Measurements from ENCODE around the gene CERK. TPM values are rescaled to one million over a fixed set of nuclear protein-coding genes. Genes with fewer than 3 reads are reported as not detected.

The CERK gene
- polyA plus RNA-seq, 4 donors, result 50.5 to 58.6 (median 52.7) TPM

DNA sequence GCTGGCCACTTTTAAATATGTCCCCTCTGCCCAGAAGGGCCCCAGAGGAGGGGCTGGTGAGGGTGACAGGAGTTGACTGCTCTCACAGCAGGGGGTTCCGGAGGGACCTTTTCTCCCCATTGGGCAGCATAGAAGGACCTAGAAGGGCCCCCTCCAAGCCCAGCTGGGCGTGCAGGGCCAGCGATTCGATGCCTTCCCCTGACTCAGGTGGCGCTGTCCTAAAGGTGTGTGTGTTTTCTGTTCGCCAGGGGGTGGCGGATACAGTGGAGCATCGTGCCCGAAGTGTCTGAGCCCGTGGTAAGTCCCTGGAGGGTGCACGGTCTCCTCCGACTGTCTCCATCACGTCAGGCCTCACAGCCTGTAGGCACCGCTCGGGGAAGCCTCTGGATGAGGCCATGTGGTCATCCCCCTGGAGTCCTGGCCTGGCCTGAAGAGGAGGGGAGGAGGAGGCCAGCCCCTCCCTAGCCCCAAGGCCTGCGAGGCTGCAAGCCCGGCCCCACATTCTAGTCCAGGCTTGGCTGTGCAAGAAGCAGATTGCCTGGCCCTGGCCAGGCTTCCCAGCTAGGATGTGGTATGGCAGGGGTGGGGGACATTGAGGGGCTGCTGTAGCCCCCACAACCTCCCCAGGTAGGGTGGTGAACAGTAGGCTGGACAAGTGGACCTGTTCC is 71.3 kb downstream of the CERK start:
- no peak for DNase-seq (ENCODE audit: low read depth in 4 of 4, low spot score in 2 of 4)

DNA sequence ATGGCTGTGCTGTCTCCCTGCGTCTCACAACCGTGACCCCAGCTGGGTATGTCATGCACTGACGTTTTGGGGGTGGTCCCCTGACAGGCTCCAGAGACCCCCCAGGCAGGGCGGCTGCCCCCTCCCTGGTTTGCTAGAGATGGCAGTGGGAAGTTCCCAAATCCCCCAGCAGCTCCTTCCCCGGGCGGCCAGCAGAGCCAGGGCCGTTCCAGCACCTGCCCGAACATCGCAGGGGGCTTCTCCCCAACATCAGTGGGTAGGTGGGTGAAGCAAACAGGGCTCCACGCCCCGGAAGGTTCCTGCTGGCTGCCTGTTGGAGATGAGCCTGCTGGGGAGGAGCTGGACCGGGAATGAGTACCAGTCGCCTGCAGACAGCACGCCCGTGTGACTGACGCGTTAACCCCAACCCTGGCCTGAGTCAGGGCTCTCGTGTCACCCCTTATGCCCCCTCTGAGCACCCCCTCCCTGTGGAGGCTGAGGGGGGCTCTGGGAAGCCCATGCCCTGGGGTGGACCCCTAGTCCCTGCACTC is 72.2 kb downstream of the CERK start:
- no peak for DNase-seq (ENCODE audit: low read depth in 4 of 4, low spot score in 2 of 4)

DNA sequence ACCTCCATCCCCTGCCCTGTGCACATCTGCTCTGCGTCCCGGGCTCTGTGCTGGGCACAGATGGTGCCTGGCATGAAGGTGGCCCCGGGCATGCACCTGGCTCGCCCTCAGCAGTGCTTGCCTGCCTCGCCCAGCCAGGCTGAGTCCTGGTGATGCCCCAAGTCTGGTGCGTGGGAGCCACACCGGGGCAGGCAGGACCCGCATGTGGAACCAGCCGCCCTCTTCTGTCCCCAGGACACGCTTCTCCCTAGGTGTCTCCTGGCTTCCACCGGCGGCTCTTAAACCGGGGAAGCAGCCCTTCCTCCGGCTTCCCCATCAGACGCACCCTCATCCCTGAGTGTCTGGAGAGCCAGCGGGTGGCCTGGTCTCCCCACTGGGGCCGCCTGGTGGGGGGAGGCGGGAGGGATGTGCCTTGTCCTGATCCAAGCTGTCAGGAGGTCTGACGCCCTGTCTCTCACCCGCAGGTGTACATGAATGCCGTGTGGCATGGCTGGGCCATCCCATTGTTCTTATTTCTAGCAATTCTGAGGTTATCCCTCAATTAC is 72.8 kb downstream of the CERK start:
- DNase-seq (ENCODE audit: low read depth in 4 of 4, low spot score in 2 of 4), result no peak

DNA sequence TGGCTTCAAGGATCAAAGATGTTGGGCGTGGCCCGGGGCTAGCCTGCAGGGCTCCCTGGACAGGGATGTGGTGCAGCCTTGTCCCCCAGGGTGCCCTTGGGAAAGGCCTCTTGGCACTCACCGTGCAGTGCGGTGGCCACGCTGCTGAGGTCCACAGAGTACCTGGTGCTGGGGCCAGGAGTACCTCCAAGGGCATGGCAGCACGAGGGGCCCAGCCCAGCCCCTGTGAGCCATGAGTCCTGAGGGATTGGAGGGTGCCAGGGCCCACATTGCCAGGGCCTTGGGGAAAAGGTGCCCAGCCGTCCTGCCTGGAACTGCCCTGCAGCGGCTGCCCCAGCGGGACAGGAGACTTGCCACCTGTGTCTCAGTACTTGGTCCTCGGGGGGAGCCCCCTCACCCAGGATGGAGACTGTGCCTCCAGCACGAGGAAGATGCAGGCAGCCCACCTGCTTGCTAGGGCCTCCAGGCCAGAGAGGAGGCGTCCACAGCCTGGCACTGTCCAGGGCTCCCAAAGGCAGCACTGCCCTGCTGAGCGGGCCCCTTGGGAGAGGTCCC is 73.7 kb downstream of the CERK start:
- no peak for DNase-seq (ENCODE audit: low read depth in 4 of 4, low spot score in 2 of 4)

DNA sequence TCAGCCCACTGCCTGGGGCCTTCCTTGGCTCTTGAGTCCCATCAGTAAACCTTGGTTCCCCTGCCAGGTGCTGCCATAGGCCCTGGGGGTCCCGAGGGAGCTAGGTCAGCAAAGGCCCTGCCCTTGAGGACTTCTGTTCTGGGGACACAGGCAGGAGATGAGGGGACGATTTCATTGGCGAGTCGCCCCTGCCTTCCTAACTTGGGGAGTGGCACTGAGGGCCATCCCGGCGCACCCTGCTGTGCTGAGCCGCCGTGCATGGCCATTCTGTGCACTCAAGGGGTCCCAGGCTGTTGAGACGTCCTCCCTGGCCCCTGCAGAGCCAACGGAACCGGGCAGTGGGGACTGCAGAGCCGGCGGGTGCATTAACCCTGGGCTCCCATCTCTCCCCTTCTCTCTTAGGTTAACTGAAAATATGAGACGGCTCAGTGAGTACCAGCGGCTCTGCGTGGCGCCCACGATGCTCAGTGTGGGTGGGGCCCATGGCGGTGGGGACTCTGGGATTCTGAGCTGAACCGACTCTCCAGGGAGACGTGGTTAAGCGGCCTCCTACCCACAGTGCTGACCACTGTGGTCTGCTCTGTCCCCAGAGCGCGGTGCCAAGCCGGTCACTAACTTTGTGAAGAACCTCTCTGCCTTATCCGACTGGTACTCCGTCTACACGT is 74.5 kb downstream of the CERK start:
- no peak for DNase-seq (ENCODE audit: low read depth in 4 of 4, low spot score in 2 of 4)

DNA sequence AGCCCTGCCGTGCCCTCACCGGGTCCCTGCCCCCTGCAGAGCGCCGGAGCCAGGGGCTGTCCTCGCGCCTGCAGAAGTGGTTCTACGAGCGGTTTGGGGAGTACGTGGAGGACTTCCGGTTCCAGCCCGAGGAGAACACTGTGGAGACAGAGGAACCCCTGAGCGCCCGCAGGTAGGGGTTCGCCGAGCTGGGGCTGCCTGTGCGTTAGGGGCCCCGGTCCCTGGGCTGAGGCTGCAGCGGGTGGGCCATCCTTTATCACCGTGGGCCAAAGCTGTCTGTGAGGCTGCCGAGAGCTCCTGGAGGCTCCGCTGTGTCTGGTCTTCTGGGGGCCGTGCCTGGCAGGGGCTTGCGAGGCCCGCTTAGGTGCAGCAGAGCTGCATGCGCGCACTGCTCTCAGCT is 75.1 kb downstream of the CERK start:
- DNase-seq (ENCODE audit: low read depth in 4 of 4, low spot score in 2 of 4), result no peak

DNA sequence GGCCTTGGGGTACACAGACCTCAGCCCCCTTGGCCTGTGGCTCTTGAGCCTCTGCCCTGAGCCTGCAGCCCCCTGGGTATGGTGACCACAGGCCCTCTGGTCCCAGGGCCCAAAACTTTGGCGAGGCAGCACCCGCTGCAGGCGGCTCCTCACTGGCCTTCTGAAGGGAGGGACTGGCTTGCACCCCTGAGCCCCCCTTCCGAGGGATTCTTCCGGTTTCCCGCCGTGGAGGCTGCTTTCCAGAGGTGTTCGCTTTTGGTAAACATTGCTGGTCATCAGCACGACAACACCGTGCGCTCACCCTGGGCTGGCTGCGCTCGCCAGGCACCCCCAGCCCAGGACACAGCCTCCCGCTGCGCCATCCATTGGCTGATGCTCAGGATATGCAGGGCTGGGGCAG is 75.8 kb downstream of the CERK start:
- DNase-seq (ENCODE audit: low read depth in 4 of 4, low spot score in 2 of 4), result no peak

DNA sequence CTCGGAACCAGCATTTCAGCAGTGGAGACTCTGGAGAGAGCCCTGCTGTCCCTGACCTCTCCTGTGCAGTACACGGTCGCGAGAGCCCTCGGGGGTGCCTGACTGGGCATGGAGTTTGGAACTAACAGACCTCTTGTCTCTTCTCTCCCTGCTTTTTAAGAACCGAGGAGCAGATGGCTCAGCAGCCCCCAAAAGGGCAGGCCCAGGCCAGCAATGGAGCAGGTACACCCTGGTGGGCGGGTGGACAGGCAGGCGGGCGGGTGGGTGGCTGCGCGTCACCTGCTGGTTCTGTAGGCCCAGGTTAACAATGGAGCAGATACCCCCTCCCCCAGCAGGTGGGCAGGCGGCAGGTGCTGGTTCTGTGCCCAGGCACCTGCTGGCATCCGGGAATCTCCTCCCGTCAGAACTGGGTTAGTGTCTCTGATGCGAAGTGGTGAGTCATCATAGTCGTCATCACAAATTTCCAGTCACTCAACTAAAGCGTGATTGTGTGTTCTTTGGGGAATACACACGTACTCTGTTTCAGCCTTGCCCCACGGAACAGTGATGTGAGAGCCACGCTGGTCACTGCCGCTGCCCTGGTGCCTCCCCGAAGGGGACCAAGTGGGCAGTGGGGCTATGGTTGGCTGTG is 76.7 kb downstream of the CERK start:
- DNase-seq (ENCODE audit: low read depth in 4 of 4, low spot score in 2 of 4), result no peak

DNA sequence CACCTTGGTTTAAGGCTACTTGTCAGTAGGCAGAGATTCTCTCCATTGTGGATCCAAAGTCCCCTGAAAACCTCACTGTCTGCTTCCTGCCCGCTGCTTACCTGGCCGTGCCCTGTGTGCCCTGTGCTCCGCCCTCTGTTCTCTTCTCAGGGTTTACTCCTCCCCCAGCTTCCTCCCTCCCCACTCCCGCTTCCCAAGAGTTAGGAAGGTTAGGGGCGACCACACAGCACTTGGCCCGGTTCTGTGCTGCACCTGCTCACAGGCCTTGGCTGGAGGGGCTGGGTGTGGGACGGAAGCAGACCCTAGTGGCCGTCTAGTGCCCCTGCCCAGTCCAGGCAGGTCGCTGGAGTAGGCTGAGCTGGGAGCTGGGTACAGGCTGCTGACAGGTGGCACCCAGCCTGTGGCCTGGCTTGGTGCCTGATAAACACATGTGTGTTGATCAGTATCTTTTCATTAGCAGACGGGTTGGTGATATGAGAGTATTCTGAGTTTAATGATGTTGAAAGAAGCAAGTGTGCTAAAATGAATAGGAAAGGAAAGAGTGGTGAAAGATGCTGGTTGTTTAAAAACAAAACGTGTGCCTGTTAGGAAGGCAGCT is 77.3 kb downstream of the CERK start:
- no peak for DNase-seq (ENCODE audit: low read depth in 4 of 4, low spot score in 2 of 4)

DNA sequence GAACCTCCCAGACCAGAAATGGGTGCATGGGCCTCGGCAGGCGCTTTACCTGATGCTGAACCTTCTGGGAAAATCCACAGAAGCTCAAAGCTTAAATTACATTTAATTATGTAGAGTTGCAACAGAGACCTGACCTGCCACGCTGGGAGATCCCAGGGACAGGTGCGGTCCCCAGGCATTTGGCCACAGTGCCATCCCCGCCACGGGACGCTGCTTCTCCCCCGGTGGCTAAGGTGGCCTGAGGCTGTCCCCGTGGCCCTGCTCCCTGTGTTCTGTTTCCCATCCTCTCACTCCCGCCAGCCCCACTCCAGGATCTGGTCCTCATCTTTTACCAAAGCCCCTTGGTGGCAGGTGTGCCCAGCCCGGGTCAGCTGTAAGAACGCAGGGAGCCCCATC is 78.3 kb downstream of the CERK start:
- DNase-seq (ENCODE audit: low read depth in 4 of 4, low spot score in 2 of 4), result no peak

DNA sequence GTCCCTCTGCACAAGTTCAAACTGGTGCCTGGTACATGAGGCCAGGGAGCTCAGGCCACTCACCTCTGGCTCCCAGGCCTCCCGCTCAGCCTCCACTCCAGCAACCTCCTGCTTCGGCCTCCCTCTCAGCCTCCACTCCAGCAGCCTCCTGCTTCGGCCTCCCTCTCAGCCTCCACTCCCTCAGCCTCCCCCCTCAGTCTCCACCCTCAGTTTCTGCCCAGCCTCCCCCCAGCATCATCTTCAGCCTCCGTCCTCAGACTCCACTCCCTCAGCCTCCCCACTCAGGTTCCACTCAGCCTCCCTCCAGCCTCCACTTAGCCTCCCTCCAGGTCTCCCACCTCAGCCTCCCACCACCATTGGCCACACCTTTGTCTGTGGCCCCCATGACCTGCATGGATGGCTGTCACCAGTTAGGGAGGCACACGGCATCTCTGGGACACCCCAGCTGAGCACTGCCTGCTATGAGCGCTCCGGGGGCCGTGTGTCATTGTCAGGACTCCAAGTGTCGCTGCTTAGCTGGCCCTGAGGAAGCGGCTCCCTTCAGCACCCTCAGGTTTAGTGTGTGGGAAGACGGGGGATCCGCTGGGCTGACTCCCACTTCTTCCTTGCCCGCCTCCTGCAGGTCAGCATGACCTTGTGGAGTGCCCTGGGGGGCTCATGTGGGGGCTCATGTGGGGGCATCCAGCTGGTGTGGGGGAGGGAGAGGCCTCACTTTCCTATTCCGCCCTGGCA is 78.8 kb downstream of the CERK start:
- DNase-seq (ENCODE audit: low read depth in 4 of 4, low spot score in 2 of 4), result no peak

DNA sequence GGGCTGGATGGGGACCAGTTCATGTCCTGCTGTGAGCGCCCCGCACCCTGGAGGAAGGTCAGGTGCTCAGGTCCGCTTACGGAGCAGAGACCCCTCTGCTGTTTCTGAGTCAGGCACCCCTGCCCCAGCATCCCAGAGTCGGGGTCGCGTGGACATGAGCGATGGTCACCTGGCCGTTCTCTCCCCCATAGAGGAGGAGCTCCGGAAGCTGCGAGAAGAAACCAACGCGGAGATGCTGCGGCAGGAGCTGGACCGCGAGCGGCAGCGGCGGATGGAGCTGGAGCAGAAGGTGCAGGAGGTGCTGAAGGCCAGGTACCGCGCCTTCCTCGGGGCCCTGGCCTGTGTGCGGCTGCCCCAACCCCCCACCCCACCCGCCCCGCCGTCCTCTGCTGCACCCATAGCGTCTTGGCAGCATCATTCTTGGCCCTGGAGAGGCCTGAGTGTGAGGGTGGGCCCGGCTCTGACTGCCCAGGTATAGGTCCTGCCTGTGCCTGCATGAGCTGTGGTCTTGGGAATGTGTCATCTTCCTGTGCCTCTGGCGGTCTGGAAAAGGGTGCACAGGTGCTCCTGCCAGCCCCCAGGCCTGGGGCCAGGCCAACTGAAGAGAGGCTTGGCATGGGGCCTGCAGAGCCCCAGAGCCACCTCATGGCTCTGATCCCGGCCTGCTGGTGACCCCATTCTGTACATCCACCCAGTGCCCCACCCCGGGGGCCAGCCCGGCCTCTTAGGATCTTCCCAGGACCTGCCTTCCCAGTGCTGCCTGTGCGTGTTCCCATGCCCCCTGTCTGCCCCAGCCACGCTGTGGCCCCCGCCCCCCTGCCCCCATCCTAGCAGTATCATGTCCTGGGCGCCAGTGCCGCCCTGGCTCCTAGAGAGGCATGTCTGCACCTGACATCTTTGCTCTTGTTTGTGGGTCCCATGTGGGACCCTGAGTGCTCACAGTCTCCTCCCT is 79.8 kb downstream of the CERK start:
- DNase-seq (ENCODE audit: low read depth in 4 of 4, low spot score in 2 of 4), result no peak

DNA sequence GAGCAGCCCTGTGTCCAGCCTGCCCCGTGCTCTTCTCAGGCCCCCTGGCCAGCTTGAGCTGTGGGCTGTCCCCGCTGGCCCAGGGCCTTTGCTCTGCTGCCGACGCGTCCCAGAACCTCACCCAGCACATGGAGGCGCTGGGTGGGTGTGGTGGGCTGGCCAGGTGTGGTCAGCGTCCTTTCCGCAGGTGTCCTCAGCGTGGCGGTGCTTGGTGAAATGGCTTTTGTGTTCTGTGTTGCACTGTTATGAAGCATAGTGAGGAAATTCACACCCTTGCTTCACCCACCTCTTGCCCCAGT is 80.4 kb downstream of the CERK start:
- no peak for DNase-seq (ENCODE audit: low read depth in 4 of 4, low spot score in 2 of 4)

DNA sequence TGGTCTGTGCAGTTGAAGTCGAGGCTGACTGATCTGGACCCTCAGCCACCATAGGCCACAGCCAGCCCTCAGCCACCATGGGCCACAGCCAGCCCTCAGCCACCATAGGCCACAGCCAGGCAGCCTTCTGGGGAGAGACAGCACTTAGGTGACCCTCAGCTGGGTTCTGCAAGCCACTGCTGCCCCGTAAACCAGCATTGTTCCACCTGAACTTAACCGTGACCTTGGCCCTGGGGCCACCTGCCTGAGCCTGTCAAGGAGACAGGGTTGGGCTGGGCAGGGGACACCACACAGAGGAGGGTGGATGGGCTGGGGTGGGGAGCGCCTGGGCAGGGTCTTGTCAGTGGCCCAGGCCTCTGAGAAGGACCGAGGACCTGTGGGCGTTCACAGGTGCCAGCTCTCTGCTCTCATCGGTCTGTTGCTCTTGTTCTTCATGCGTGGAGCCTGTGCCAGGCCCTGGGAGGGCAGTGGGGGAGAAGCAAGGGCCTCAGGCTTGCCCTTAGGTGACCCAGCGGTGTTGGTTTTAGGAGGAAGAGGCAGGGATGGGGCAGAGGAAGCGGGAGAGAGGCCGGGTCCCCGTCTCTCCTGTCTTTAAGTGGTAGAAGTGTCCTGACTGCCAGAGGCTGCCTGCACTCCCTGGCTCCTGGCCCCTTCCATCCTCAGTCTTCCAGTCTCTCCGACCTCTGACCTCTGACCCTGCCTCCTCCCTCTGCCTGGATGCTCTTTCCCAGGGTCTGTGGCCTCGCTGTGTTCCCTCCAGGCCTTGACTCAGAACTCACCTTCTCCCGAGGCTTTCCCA is 81.0 kb downstream of the CERK start:
- no peak for DNase-seq (ENCODE audit: low read depth in 4 of 4, low spot score in 2 of 4)

DNA sequence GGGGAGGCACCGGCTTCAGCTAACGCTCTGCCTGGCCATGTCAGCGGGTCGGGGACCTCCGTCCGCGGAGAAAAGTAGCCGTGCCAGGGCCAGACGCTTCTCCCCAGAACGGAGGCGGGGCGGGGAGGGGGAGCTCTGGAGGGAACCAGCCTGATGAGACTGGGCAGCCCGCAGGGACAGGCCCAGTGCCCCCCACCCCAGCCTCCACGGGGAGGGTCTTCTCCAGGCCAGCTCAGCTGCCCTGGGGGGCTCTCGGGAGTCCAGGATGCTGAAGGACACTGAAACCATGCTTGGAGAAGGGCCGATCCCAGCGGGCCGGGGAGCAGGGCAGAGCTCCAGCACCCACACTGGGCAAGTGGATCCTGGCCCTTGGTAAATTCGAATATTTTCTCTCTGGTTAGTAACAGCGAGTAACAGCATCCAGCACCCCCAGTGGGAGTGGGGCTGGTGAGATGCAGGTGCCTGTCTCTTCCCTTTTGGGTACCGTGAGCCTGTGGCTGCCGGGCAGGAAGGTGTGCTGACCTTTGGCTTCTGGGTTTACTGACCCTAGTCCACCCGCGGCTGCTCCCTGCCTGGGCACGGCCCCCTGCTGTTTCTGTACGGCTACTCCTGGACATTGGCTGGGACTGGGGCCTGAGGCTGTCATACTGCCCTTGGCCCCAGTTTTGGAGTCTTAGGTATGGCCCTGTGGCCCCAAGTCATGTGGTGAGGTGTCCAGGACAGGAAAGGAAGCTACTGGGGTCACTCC is 82.0 kb downstream of the CERK start:
- DNase-seq (ENCODE audit: low read depth in 4 of 4, low spot score in 2 of 4), result no peak

DNA sequence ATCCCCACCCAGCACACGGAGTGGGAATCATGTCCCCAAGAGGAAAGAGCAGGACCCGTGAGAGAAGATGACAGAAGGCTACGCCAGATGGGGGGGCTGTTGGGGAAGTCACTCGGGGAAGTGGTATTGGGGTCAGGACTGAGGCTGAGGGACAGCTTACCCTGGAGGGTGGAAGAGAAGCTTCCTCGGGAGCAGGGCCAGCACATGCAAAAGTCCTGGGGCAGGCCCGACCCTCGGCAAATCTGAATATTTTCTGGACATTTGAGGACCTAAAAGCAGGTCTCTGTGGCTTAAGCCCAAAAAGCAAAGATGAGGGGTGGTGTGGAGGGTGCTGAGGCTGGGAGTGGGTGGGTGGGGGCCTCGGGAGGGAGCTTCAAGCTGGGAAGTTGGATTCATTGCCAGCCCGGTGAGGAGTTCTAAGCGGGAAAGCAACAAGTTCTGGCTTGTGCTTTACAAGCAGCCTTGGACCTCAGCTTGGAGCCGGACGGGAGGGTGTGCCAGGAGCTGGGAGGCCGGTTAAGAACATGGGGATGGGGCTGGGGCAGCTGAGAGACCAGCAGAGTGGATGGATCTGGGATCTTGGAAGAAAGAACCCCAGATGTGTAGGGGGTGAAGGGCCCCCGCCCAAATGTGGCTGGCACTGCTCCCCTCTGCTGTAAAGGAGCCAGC is 83.0 kb downstream of the CERK start:
- no peak for DNase-seq (ENCODE audit: low read depth in 4 of 4, low spot score in 2 of 4)

DNA sequence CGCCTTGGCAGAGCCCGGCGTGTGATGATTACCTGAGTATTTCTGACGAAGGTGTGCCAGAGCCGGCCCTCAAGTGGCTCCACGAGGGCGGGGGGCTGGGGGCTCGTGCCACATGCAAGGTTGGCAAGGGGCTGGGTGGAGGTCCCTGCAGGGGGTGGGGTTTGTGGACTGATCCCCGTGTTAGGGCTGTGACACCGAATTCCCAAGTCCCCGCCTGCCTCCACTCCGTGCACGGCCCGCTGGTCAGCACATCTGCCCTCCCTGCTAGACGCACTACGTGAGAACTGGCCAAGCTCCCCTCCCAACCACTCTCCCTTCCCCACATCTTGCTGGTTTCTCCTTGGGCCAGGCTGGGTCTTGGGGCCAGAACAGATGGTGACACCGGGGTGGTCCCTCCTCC is 83.6 kb downstream of the CERK start:
- no peak for DNase-seq (ENCODE audit: low read depth in 4 of 4, low spot score in 2 of 4)
